GM12874 (cell line): ENCODE data around the gene PABPN1L.

Source experiments
- CTCF ChIP-seq: IDR thresholded peaks from 2 replicates; pipeline ENCODE4 v1.5.1; 2011; ENCODE audit warnings: low read depth, mild to moderate bottlenecking, control low read depth, low read length, moderate library complexity; ENCODE audit not compliant: insufficient read depth

Gene PABPN1L

GRCh38 chr16:88824256-88825077 is 42.0 kb downstream of the PABPN1L start:
- TF ChIP-seq CTCF, result no peak

- TF ChIP-seq CTCF, result no peak
Measured at GRCh38 chr16:88822281-88823040, 44.0 kb downstream of the PABPN1L start.

- no peak for TF ChIP-seq CTCF
Measured at GRCh38 chr16:88821168-88821850, 45.2 kb downstream of the PABPN1L start.

- TF ChIP-seq CTCF, result no peak
Measured at GRCh38 chr16:88820385-88821025, 46.0 kb downstream of the PABPN1L start.

GRCh38 chr16:88819126-88819525 is 47.3 kb downstream of the PABPN1L start:
- TF ChIP-seq CTCF, result no peak

GRCh38 chr16:88818575-88818874 is 47.9 kb downstream of the PABPN1L start:
- TF ChIP-seq CTCF, result no peak
